T-helper 2 cell treated with Interferon-gamma antibody and Interleukin-4, amounts not matched to agents 100 ng/mL and 5 ng/mL, for 36 hours (primary cell): ENCODE data around the gene GCA. TPM values are rescaled to one million over a fixed set of nuclear protein-coding genes. Genes with fewer than 3 reads are reported as not detected.

Experiments used
- intact Hi-C: fragments of 100-400 bp; cut with micrococcal nuclease; formaldehyde crosslinking; loops from one replicate; pipeline ENCODE4 v1.15.1; 2023
- total RNA-seq: library from RNA; stranded (reverse); gene quantifications from 2 replicates; pipeline ENCODE4 v1.2.3, GENCODE V29; 2022

The GCA gene
- total RNA-seq, result 10.2 and 11.3 TPM in 2 replicates

- intact Hi-C loops, result loop anchor here (1.0 to 2.0 kb wide), 3 partner anchors 15 to 1037 kb away; partner anchors contain the start of gene IFIH1
Measured at GRCh38 chr2:162343824-162344616, at the start of gene GCA. GCA (plus strand) TSS chr2:162344132; CDS start chr2:162344249, 117 bp downstream.

GRCh38 chr2:162295009-162295408, 48.9 kb upstream of the GCA start:
- intact Hi-C loops, result no loop called here

GRCh38 chr2:162297925-162298552, 45.9 kb upstream of the GCA start:
- intact Hi-C loops, result loop anchor here (1.0 kb wide), 2 partner anchors 77 to 145 kb away; no protein-coding TSS in a partner anchor

GRCh38 chr2:162298669-162299335, 45.1 kb upstream of the GCA start:
- intact Hi-C loops, result loop anchor here (1.0 kb wide), 2 partner anchors 78 to 146 kb away; no protein-coding TSS in a partner anchor

- intact Hi-C loops, result no loop called here
Measured at GRCh38 chr2:162300266-162300665, 43.7 kb upstream of the GCA start.

GRCh38 chr2:162301151-162301804, 42.7 kb upstream of the GCA start:
- intact Hi-C loops, result loop anchor here (1.0 kb wide), 2 partner anchors 17 to 715 kb away; partner anchors contain the start of gene IFIH1

- intact Hi-C loops, result loop anchor here (1.0 kb wide), 2 partner anchors 16 to 716 kb away; partner anchors contain the start of gene IFIH1
Measured at GRCh38 chr2:162301877-162302276, 42.1 kb upstream of the GCA start.

- intact Hi-C loops, result no loop called here
Measured at GRCh38 chr2:162305901-162306300, 38.0 kb upstream of the GCA start.

- intact Hi-C loops, result loop anchor here (1.0 kb wide), 1 partner anchor 9 kb away; the partner anchor contains the start of gene IFIH1
Measured at GRCh38 chr2:162308747-162309503, 35.0 kb upstream of the GCA start.

GRCh38 chr2:162312853-162313252, 31.1 kb upstream of the GCA start:
- intact Hi-C loops, result loop anchor here (10.0 kb wide), 1 partner anchor 1148 kb away; the partner anchor contains the start of gene TANK

- intact Hi-C loops, result loop anchor here (5.0 to 10.0 kb wide), 5 partner anchors 244 to 1151 kb away; partner anchors contain the start of genes DPP4 and TANK
Measured at GRCh38 chr2:162315938-162316337, 28.0 kb upstream of the GCA start.

- intact Hi-C loops, result loop anchor here (5.0 to 10.0 kb wide), 5 partner anchors 244 to 1152 kb away; partner anchors contain the start of genes DPP4 and TANK
Measured at GRCh38 chr2:162316590-162316989, 27.3 kb upstream of the GCA start.

- intact Hi-C loops, result loop anchor here (1.0 to 10.0 kb wide), 6 partner anchors 10 to 1152 kb away; partner anchors contain the start of genes DPP4 and TANK
Measured at GRCh38 chr2:162317058-162317742, 26.7 kb upstream of the GCA start.

- intact Hi-C loops, result loop anchor here (1.0 to 10.0 kb wide), 11 partner anchors 9 to 1241 kb away; partner anchors contain the start of genes DPP4, GCA and TANK
Measured at GRCh38 chr2:162317861-162318327, 26.0 kb upstream of the GCA start.

GRCh38 chr2:162318328-162319180, 25.4 kb upstream of the GCA start, which contains the start of gene IFIH1:
IFIH1 (minus strand) TSS chr2:162318684; CDS start chr2:162318307, 377 bp downstream.
- intact Hi-C loops, result loop anchor here (1.0 to 10.0 kb wide), 10 partner anchors 10 to 1242 kb away; partner anchors contain the start of genes DPP4, GCA and TANK

GRCh38 chr2:162320864-162321517, 22.9 kb upstream of the GCA start:
- intact Hi-C loops, result no loop called here

GRCh38 chr2:162324953-162325352, 19.0 kb upstream of the GCA start:
- intact Hi-C loops, result no loop called here
